Natural killer cell (primary cell): ENCODE results near the gene PCYT2. TPM values are rescaled to one million over a fixed set of nuclear protein-coding genes. Genes with fewer than 3 reads are reported as not detected.

Experiments
- ATAC-seq, 3 donors: fragments of 150-1000 bp in 2 of 3; fragments of 200-7000 bp in 1 of 3; cut with Tn5 transposase; 1 replicate in 1 of 3; 2 replicates in 2 of 3; pipeline ENCODE4 v1.10.0; 2021; ENCODE audit warnings: mild to moderate bottlenecking in 2 of 3, moderate library complexity in 2 of 3
- DNase-seq, 2 donors: peaks; one replicate each; pipeline versions ENCODE4 v3.0.0 to v3.0.0-alpha.2; 2013 to 2021; ENCODE audit warnings: mixed read lengths in 1 of 2
- H3K27ac ChIP-seq: one replicate; pipeline ENCODE4 v1.5.1; 2013; ENCODE audit warnings: mild to moderate bottlenecking, low read length
- H3K27me3 ChIP-seq: one replicate; pipeline ENCODE4 v1.6.1; 2013; ENCODE audit warnings: low read length; ENCODE audit not compliant: control insufficient read depth, insufficient read depth
- H3K36me3 ChIP-seq: one replicate; pipeline ENCODE4 v1.6.1; 2013; ENCODE audit warnings: low read length; ENCODE audit not compliant: control insufficient read depth, insufficient read depth
- H3K4me1 ChIP-seq: one replicate; pipeline ENCODE4 v1.6.1; 2013; ENCODE audit warnings: low read length; ENCODE audit not compliant: control insufficient read depth, insufficient read depth
- H3K4me3 ChIP-seq: one replicate; pipeline ENCODE4 v1.5.1; 2013; ENCODE audit warnings: low read length
- H3K9me3 ChIP-seq: one replicate; pipeline ENCODE4 v1.6.1; 2013; ENCODE audit warnings: low read length; ENCODE audit not compliant: control insufficient read depth, insufficient read depth
- H3K27ac Mint-ChIP-seq, 2 donors: one replicate each; pipeline ENCODE4 v1.8.0; 2022; ENCODE audit warnings: mild to moderate bottlenecking in 2 of 2, mixed read lengths in 2 of 2, moderate library complexity in 1 of 2
- H3K27me3 Mint-ChIP-seq, 2 donors: one replicate each; pipeline ENCODE4 v1.8.0; 2022; ENCODE audit warnings: low read depth in 2 of 2, mixed read lengths in 2 of 2
- H3K36me3 Mint-ChIP-seq: one replicate; pipeline ENCODE4 v1.8.0; 2022; ENCODE audit warnings: mixed read lengths
- H3K4me1 Mint-ChIP-seq, 2 donors: one replicate each; pipeline ENCODE4 v1.8.0; 2022; ENCODE audit warnings: mixed read lengths in 2 of 2
- H3K4me3 Mint-ChIP-seq: one replicate; pipeline ENCODE4 v1.8.0; 2022; ENCODE audit warnings: mild to moderate bottlenecking, moderate library complexity, mixed read lengths
- H3K9me3 Mint-ChIP-seq, 2 donors: one replicate each; pipeline ENCODE4 v1.8.0; 2022; ENCODE audit warnings: mixed read lengths in 2 of 2
- WGBS: methylation state at CpG from one replicate; pipeline ENCODE4 v1.1.7; 2013; ENCODE audit warnings: missing lambda C conversion rate; ENCODE audit not compliant: insufficient coverage; 5-methylcytosine and 5-hydroxymethylcytosine counted together
- intact Hi-C: fragments of 100-400 bp; cut with micrococcal nuclease; formaldehyde crosslinking; loops from one replicate; pipeline ENCODE4 v1.14.2; 2022
- total RNA-seq, 4 donors: library from RNA; stranded (reverse); fragments of 120-200 nt in 1 of 4; gene quantifications; one replicate each; pipeline versions ENCODE4 v1.2.3 to v1.2.4, GENCODE V29; 2013 to 2022
- TF ChIP-seq, protein P1 (sequence below): fragments of 200-600 bp; IDR thresholded peaks from one replicate; pipeline ENCODE4 v1.8.0; 2022; ENCODE audit warnings: antibody characterized with exemption

The PCYT2 gene
- total RNA-seq, 3 donors from 2014 or later (not counting 1 experiment from before 2014, with no cell fraction given), result 30.6 to 34.4 (median 34.2) TPM

- WGBS, result 65% methylated on average over 15 of the region's 15 CpGs
- Mint-ChIP-seq H3K27ac (no peak overlapping the region), H3K36me3 (no peaks in the 10 kb centered on the region), H3K4me3 (no peak overlapping the region), H3K27me3 (peaks cover 0 to 19% of the 10 kb centered on the region in 2 donors), H3K4me1 (peaks cover 0 to under 1% of the 10 kb centered on the region in 2 donors), H3K9me3 (no peaks in the 10 kb centered on the region)
- ATAC-seq, result no peak
- Histone ChIP-seq H3K27me3 (peaks cover 13% of the 10 kb centered on the region), H3K4me3 (no peak overlapping the region), H3K4me1 (peaks cover 14% of the 10 kb centered on the region), H3K27ac (no peak overlapping the region), H3K9me3 (no peaks in the 10 kb centered on the region), H3K36me3 (no peaks in the 10 kb centered on the region)
- intact Hi-C loops, result no loop called here
- TF ChIP-seq, protein P1, sequence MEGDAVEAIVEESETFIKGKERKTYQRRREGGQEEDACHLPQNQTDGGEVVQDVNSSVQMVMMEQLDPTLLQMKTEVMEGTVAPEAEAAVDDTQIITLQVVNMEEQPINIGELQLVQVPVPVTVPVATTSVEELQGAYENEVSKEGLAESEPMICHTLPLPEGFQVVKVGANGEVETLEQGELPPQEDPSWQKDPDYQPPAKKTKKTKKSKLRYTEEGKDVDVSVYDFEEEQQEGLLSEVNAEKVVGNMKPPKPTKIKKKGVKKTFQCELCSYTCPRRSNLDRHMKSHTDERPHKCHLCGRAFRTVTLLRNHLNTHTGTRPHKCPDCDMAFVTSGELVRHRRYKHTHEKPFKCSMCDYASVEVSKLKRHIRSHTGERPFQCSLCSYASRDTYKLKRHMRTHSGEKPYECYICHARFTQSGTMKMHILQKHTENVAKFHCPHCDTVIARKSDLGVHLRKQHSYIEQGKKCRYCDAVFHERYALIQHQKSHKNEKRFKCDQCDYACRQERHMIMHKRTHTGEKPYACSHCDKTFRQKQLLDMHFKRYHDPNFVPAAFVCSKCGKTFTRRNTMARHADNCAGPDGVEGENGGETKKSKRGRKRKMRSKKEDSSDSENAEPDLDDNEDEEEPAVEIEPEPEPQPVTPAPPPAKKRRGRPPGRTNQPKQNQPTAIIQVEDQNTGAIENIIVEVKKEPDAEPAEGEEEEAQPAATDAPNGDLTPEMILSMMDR, result no peak
- DNase-seq, result no peak
Observed at GRCh38 chr17:81931557-81932332, 20.5 kb upstream of the PCYT2 start.

- no peak overlapping the region for H3K4me3 ChIP-seq
- DNase-seq (no peak), ATAC-seq (no peak)
- Mint-ChIP-seq H3K4me1 (peaks cover 5 to 6% of the 10 kb centered on the region in 2 donors), H3K9me3 (no peaks in the 10 kb centered on the region), H3K27me3 (peaks cover 0 to 19% of the 10 kb centered on the region in 2 donors), H3K27ac (no peak overlapping the region), H3K36me3 (no peaks in the 10 kb centered on the region), H3K4me3 (no peak overlapping the region)
- H3K27ac ChIP-seq, result no peak overlapping the region
- TF ChIP-seq, protein P1, result no peak
- peaks cover 17% of the 10 kb centered on the region for H3K4me1 ChIP-seq
- intact Hi-C loops, result no loop called here
- WGBS, result 77% methylated on average over 13 of the region's 13 CpGs
- H3K27me3 ChIP-seq, result peaks cover 13% of the 10 kb centered on the region
- no peaks in the 10 kb centered on the region for H3K36me3 ChIP-seq
- no peaks in the 10 kb centered on the region for H3K9me3 ChIP-seq
Observed at GRCh38 chr17:81931189-81931556, 20.0 kb upstream of the PCYT2 start.

GRCh38 chr17:81930142-81931125, 19.2 kb upstream of the PCYT2 start:
- TF ChIP-seq, protein P1, result no peak
- Histone ChIP-seq H3K27ac (no peak overlapping the region), H3K4me3 (no peak overlapping the region), H3K27me3 (peaks cover 13% of the 10 kb centered on the region), H3K36me3 (no peaks in the 10 kb centered on the region), H3K4me1 (peaks cover 23% of the 10 kb centered on the region), H3K9me3 (no peaks in the 10 kb centered on the region)
- H3K4me3 Mint-ChIP-seq, result no peak overlapping the region
- H3K27me3 Mint-ChIP-seq, result peaks cover 0 to 19% of the 10 kb centered on the region in 2 donors
- 64% methylated on average over 20 of the region's 20 CpGs for WGBS
- H3K27ac Mint-ChIP-seq, result no peak overlapping the region
- intact Hi-C loops, result no loop called here
- no peaks in the 10 kb centered on the region for H3K9me3 Mint-ChIP-seq
- H3K36me3 Mint-ChIP-seq, result no peaks in the 10 kb centered on the region
- ATAC-seq (no peak), DNase-seq (peak in 1 of 2 donors; percentile 36)
- H3K4me1 Mint-ChIP-seq, result peaks cover 5 to 10% of the 10 kb centered on the region in 2 donors
